H1 (cell line): ENCODE data around the gene SMAP1. TPM values are rescaled to one million over a fixed set of nuclear protein-coding genes. Genes with fewer than 3 reads are reported as not detected.

Experiments used
- CBX5 ChIP-seq: fragments of 300-800, 300-1000 bp; sonication (generic); IDR thresholded peaks from 2 replicates; pipeline ENCODE4 v1.7.1; 2016; ENCODE audit warnings: antibody characterized with exemption, low read length, low read depth
- GTF2F1 ChIP-seq: IDR thresholded peaks from 2 replicates; pipeline ENCODE4 v1.6.1; 2012; ENCODE audit warnings: low read depth, low read length, improper control_type of control experiment, borderline replicate concordance
- HDAC6 ChIP-seq: IDR thresholded peaks from one replicate; pipeline ENCODE4 v1.7.1; 2012; ENCODE audit warnings: low read depth, mild to moderate bottlenecking, inconsistent platforms, low read length, moderate library complexity
- polyA plus RNA-seq, 7 experiments: library from polyadenylated mRNA; depleted of rRNA in 3 of 7; stranded (reverse) in 5 of 7; unstranded in 2 of 7; fragments of >200 nt in 5 of 7; fragments of 200-250 nt in 2 of 7; gene quantifications; 1 replicate in 5 of 7; 2 replicates in 1 of 7; 4 replicates in 1 of 7; pipeline versions ENCODE4 v1.2.1 to v1.2.3, GENCODE V29; 2011 to 2013; ENCODE audit warnings: missing spikeins in 2 of 7, mixed read lengths in 2 of 7
- total RNA-seq: library from RNA; stranded (reverse); fragmentation: NEBNext Ultra II Directional; extraction: Animal tissue kit (Norgen Biotek cat#: 25700); gene quantifications from 2 replicates; pipeline ENCODE4 v1.2.1, GENCODE V29; 2021

The SMAP1 gene
- total and polyA plus RNA-seq, 2 of the 8 experiments (the other 6 are each of a cell fraction or from before 2014, with no cell fraction given) = 18.8 to 32.4 TPM

GRCh38 chr6:70707893-70708292 lies 40.2 kb downstream of the SMAP1 start (continued):
- no peak for TF ChIP-seq CBX5
- TF ChIP-seq HDAC6 = no peak
- TF ChIP-seq GTF2F1 = no peak
